Retinal pigment epithelial cell (primary cell): ENCODE results near the gene TMED9.

Source experiments
- DNase-seq: peaks from one replicate; pipeline ENCODE4 v3.0.0-alpha.2; 2010; ENCODE audit warnings: low read depth
- H3K4me3 ChIP-seq: 2 replicates; pipeline ENCODE4 v1.5.1; 2011; ENCODE audit warnings: mild to moderate bottlenecking, low read length, control low read depth, moderate library complexity
- CTCF ChIP-seq: conservative IDR thresholded peaks from 2 replicates; pipeline ENCODE4 v1.5.1; 2011; ENCODE audit warnings: low read depth, low read length, control low read depth, inconsistent platforms

TMED9 gene

GRCh38 chr5:177600508-177601018, 8.6 kb downstream of the TMED9 start:
- no peak for DNase-seq
- H3K4me3 ChIP-seq: peak overlapping the region; percentile 84
- no peak for TF ChIP-seq CTCF

- no peak for DNase-seq
- TF ChIP-seq CTCF: no peak
- H3K4me3 ChIP-seq: peak overlapping the region; percentile 84
These were observed 9.1 kb downstream of the TMED9 start for GRCh38 chr5:177601126-177601525.

- H3K4me3 ChIP-seq: peak overlapping the region; percentile 84
- TF ChIP-seq CTCF: peak; percentile 25
- no peak for DNase-seq
These were observed 9.8 kb downstream of the TMED9 start for GRCh38 chr5:177601577-177602457.

GRCh38 chr5:177602458-177602830, 10.4 kb downstream of the TMED9 start:
- no peak for TF ChIP-seq CTCF
- DNase-seq: no peak
- no peak overlapping the region for H3K4me3 ChIP-seq

GRCh38 chr5:177603631-177604030, 11.6 kb downstream of the TMED9 start:
- H3K4me3 ChIP-seq: no peak overlapping the region
- no peak for DNase-seq
- TF ChIP-seq CTCF: no peak

GRCh38 chr5:177604116-177604521, 12.1 kb downstream of the TMED9 start:
- no peak for DNase-seq
- H3K4me3 ChIP-seq: no peak overlapping the region
- TF ChIP-seq CTCF: no peak

- DNase-seq: no peak
- no peak for TF ChIP-seq CTCF
- H3K4me3 ChIP-seq: no peak overlapping the region
These were observed 12.7 kb downstream of the TMED9 start for GRCh38 chr5:177604656-177605055.
